ENCODE measurements around the gene AKAP12.
"Not testable (repeated sequence)": the region's sequence is repeated elsewhere in the genome, so short reads cannot be mapped to it uniquely, and the experiment has no call there.

AKAP12 gene

DNA sequence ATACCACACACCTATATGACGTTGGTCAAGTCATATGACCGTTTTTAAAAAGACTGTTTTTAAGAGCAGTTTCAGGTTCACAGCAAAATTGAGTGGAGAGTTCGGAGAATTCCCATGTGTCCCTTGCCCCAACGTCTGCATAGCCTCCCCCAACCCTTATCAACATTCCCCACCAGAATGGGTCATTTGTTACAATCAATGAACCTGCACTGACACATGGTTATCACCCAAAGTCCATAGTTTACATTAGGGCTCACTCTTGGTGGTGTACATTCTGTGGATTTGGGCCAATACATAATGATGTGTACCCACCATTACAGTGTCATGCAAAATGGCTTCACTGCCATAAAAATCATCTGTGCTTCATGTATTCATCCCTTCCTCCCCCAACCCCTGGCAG, 99.6 kb downstream of the AKAP12 start:
- DNase-seq (ENCODE audit: extremely low read depth in 1 of 2, low read depth in 1 of 2), result no peak

DNA sequence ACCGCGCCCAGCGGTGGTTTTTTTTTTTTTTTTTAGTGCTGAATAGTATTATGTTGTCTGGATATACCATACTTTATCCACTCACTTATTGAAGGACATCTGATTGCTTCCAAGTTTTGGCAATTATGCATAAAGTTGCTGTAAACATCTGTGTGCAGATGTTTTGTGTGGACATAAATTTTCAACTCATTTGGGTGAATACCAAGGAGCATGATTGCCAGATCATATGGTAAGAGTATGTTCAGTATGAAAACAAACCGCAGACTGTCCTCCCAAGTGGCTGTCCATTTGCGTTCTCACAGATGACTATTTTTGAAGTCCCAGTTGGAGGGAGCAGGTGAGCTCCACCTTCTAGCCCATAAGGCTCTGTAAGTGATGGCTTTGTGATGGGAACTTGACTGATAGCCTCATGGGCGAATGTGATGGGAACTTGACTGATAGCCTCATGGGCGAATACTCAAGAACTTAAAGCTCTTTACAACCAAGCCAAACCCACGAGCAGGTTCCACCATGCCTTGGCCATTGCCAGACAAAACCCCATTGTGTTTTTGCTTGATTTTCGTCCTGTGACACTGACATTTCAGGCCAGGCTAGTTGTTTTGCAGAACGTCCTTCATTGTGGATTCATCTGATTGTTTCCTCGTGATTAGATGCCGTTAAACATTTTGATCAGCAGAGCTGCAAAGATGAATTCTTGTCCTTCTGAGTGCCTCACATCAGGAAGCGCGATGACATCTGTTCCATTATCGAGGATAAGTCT, 100.6 kb downstream of the AKAP12 start:
- DNase-seq (ENCODE audit: extremely low read depth in 1 of 2, low read depth in 1 of 2), result no peak

DNA sequence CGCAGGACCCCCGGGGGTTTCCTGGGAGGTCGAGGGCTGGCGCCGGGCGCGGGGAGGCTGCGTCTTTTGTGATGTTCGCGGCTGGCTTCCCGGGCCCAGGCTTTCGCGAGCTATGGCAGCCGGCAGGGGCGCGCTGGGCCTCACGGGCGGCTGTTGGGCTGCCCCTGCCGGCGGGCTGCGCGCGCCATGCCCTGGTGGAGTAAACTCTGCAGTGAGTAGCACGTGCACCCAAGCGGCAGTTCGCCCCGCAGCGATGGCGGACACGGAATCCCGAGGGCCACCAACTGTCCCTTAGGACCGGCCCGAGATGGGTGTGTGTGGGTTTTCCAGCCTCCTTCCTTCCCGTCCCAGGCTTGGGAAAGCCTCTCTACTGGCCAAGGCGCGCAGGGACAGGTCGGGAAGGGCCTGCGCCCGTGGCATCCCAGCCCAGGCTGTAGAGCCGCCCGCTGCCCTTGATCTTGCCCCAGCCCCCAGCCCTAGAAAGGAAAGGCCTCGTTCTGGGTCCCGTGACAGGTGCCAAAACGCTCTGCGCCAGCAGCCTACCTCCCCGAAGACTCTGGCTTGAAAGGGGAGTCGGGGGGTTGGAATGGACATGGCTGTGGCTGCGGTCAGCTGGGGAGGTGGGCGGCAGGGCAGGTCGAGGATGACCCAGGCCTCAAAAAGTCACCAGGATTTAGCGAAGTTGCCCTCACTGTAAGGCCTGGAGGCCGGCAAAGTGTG, 101.9 kb downstream of the AKAP12 start:
- no peak for DNase-seq (ENCODE audit: extremely low read depth in 1 of 2, low read depth in 1 of 2)

DNA sequence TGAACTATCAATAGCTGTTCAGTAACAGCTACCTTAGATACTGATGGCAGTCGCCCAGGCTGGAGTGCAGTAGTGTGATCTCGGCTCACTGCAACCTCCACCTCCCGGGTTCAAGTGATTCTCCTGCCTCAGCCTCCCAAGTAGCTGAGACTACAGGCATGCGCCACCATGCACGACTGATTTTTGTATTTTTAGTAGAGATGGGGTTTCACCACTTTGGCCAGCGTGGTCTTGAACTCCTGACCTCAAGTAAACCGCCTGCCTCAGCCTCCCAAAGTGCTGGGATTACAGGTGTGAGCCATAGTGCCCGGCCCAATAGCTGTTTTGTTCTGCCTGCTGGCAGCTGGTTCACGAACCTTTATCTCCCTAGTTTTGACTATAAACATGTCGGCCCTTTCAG, 103.0 kb downstream of the AKAP12 start:
- DNase-seq (ENCODE audit: extremely low read depth in 1 of 2, low read depth in 1 of 2), result not testable (repeated sequence)

DNA sequence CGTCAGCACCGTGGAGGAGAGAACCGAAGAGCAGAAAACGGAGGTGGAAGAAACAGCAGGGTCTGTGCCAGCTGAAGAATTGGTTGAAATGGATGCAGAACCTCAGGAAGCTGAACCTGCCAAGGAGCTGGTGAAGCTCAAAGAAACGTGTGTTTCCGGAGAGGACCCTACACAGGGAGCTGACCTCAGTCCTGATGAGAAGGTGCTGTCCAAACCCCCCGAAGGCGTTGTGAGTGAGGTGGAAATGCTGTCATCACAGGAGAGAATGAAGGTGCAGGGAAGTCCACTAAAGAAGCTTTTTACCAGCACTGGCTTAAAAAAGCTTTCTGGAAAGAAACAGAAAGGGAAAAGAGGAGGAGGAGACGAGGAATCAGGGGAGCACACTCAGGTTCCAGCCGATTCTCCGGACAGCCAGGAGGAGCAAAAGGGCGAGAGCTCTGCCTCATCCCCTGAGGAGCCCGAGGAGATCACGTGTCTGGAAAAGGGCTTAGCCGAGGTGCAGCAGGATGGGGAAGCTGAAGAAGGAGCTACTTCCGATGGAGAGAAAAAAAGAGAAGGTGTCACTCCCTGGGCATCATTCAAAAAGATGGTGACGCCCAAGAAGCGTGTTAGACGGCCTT, 110.0 kb downstream of the AKAP12 start:
- no peak for DNase-seq (ENCODE audit: extremely low read depth in 1 of 2, low read depth in 1 of 2)

DNA sequence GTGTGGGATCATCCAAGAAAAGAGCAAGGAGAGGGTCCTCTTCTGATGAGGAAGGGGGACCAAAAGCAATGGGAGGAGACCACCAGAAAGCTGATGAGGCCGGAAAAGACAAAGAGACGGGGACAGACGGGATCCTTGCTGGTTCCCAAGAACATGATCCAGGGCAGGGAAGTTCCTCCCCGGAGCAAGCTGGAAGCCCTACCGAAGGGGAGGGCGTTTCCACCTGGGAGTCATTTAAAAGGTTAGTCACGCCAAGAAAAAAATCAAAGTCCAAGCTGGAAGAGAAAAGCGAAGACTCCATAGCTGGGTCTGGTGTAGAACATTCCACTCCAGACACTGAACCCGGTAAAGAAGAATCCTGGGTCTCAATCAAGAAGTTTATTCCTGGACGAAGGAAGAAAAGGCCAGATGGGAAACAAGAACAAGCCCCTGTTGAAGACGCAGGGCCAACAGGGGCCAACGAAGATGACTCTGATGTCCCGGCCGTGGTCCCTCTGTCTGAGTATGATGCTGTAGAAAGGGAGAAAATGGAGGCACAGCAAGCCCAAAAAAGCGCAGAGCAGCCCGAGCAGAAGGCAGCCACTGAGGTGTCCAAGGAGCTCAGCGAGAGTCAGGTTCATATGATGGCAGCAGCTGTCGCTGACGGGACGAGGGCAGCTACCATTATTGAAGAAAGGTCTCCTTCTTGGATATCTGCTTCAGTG, 110.8 kb downstream of the AKAP12 start:
- DNase-seq (ENCODE audit: extremely low read depth in 1 of 2, low read depth in 1 of 2), result no peak

DNA sequence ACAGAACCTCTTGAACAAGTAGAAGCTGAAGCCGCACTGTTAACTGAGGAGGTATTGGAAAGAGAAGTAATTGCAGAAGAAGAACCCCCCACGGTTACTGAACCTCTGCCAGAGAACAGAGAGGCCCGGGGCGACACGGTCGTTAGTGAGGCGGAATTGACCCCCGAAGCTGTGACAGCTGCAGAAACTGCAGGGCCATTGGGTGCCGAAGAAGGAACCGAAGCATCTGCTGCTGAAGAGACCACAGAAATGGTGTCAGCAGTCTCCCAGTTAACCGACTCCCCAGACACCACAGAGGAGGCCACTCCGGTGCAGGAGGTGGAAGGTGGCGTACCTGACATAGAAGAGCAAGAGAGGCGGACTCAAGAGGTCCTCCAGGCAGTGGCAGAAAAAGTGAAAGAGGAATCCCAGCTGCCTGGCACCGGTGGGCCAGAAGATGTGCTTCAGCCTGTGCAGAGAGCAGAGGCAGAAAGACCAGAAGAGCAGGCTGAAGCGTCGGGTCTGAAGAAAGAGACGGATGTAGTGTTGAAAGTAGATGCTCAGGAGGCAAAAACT, 111.5 kb downstream of the AKAP12 start:
- no peak for DNase-seq (ENCODE audit: extremely low read depth in 1 of 2, low read depth in 1 of 2)

DNA sequence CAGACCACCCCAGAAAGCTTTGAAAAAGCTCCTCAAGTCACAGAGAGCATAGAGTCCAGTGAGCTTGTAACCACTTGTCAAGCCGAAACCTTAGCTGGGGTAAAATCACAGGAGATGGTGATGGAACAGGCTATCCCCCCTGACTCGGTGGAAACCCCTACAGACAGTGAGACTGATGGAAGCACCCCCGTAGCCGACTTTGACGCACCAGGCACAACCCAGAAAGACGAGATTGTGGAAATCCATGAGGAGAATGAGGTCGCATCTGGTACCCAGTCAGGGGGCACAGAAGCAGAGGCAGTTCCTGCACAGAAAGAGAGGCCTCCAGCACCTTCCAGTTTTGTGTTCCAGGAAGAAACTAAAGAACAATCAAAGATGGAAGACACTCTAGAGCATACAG, 112.0 kb downstream of the AKAP12 start:
- no peak for DNase-seq (ENCODE audit: extremely low read depth in 1 of 2, low read depth in 1 of 2)

DNA sequence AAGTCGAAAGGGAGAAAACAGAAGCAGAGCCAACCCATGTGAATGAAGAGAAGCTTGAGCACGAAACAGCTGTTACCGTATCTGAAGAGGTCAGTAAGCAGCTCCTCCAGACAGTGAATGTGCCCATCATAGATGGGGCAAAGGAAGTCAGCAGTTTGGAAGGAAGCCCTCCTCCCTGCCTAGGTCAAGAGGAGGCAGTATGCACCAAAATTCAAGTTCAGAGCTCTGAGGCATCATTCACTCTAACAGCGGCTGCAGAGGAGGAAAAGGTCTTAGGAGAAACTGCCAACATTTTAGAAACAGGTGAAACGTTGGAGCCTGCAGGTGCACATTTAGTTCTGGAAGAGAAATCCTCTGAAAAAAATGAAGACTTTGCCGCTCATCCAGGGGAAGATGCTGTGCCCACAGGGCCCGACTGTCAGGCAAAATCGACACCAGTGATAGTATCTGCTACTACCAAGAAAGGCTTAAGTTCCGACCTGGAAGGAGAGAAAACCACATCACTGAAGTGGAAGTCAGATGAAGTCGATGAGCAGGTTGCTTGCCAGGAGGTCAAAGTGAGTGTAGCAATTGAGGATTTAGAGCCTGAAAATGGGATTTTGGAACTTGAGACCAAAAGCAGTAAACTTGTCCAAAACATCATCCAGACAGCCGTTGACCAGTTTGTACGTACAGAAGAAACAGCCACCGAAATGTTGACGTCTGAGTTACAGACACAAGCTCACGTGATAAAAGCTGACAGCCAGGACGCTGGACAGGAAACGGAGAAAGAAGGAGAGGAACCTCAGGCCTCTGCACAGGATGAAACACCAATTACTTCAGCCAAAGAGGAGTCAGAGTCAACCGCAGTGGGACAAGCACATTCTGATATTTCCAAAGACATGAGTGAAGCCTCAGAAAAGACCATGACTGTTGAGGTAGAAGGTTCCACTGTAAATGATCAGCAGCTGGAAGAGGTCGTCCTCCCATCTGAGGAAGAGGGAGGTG, 112.9 kb downstream of the AKAP12 start:
- no peak for DNase-seq (ENCODE audit: extremely low read depth in 1 of 2, low read depth in 1 of 2)

DNA sequence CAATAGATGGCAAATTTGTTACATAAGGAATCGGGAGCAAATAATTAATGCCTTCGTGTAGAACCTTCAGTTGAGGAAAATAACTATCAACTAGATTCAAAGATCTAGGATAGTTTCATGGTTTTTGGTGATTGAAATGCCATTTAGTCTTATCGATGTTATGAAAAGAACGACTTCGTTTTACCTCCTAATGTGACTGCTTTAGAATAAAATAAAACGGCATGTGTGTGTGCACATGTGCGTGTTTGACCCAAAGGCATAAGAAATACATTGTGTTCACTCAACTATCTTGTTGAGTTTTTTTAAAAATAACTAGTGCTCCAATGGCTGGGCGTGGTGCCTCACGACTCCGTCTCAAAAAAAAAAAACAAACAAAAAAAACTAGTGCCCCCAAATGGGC, 114.0 kb downstream of the AKAP12 start:
- no peak for DNase-seq (ENCODE audit: extremely low read depth in 1 of 2, low read depth in 1 of 2)

DNA sequence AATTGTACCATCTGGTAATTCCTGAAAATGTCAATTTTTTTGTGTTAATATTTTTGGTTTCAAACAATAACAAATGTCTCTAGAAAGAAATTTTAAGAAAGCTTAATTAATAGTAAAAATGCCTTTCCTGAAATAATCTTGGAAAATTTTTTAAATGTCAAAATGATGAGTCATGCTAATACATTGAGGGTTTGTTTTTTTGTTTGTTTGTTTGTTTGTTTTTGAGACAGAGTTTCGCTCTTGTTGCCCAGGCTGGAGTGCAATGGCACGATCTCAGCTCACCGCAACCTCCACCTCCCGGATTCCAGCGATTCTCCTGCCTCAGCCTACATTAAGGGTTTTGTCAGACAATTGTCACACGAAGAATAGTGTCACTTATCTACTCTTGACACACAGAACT, 117.2 kb downstream of the AKAP12 start:
- not testable (repeated sequence) for DNase-seq (ENCODE audit: extremely low read depth in 1 of 2, low read depth in 1 of 2)

DNA sequence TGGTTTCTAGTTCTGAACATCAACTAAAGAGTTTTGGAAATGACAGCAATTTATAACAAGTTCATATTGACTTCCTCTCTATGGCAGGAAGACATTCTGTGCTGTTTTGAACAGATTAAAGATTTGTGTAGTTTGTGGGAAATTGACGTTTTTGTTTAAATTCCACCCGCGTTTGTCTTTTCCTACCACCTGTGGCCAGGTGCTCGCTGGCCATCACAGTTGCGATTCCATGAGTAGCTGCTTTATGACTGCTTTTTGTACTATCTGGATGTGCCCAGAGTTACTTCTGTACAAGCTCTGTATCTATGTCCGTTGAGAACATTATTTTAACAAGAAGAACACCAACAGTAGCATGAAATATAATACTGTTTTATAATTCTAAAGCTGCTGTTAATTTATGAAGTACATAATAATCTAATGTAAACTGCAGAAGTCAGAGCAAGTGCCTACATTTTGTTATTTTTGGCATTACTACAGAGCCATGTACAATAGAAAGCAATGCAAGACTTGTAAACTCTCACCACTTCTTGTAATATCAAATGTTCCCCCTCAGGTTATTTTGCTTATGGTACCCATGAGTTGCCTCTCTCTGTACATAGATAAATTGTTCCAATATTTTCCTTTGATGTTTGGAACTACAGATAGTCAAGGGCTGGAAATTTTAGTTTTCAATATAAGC, 118.1 kb downstream of the AKAP12 start:
- DNase-seq (ENCODE audit: extremely low read depth in 1 of 2, low read depth in 1 of 2), result no peak

DNA sequence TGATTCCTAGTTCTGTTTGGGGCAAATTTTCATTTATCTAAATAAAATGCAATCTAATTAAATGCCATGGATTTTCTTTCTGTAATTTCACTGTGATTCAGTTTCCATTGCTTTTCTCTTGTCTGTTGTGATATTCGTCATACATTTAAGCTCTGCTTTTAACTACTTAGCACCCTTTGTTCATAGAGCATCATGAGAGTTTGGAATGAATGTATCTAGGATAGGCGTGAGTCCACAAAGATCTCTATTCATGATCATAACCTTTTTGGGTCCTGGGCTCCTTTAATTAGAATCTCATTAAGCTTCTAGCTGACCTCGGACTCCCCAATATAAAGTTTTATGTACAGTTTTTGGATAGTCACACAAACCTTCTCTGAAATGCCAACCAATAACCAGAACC, 118.7 kb downstream of the AKAP12 start:
- no peak for DNase-seq (ENCODE audit: extremely low read depth in 1 of 2, low read depth in 1 of 2)

DNA sequence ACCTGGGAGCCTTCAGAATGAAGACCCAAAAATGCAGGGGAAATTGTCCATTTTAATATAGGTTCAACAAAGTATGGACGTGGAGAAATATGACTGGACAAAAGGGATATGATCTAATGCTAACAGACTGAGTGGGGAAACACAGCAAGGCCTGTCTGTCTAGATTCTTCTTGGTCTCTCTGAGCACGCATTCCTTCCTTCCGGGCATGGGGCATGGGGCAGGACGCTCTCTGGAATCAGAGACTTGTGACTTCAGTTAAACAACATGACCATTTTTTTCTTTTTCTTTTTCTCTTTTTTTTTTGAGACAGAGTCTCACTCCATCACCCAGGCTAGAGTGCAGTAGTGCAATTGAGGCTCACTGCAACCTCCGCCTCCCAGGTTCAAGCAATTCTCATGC, 119.7 kb downstream of the AKAP12 start:
- DNase-seq (ENCODE audit: extremely low read depth in 1 of 2, low read depth in 1 of 2), result no peak

DNA sequence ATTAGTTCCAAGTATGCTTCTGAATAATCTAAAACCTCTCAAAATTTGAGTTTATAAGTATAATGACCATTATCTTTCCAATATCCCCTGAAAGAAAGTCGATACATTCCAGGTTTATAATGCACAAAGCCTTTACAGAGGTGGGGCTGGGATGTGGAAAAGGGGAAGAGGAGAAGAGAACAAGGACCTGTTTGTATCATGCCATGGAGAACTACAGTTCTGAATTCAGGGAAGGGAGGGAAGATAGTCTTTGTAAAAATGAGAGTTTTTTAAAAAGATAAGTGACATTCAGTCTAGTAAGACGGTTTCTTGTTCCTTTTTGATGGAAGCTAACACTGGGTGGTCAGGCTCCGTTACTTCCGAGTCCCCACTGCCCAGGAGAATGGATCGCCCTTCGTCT, 125.5 kb downstream of the AKAP12 start:
- DNase-seq (ENCODE audit: extremely low read depth in 1 of 2, low read depth in 1 of 2), result no peak

DNA sequence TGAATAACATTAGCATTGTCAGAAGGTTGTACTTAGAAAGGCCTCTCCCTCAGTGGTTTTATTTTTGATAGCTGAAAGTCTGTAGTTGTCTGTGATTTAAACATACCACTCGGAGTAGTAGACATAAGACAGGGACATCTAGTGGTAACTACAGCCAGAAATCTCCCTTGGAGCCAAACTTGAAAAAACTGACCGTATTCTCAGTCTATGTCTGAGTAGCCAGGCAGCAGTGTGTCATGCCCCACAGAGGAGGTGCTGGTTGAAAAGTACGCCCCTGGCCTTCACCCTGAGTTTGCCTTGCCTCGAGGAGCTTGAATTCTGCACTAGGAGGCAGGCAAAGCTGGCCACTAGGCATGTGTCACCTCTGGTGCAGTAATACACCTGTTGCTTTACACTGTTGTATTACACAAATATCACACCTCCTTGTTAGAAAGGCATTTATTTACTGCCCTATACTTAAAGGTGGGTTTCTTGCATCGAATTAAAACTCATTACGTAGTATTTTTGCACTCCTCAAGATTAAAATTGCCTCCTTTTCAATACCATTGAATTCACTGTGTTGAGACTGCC, 130.8 kb downstream of the AKAP12 start:
- DNase-seq (ENCODE audit: extremely low read depth in 1 of 2, low read depth in 1 of 2), result no peak

DNA sequence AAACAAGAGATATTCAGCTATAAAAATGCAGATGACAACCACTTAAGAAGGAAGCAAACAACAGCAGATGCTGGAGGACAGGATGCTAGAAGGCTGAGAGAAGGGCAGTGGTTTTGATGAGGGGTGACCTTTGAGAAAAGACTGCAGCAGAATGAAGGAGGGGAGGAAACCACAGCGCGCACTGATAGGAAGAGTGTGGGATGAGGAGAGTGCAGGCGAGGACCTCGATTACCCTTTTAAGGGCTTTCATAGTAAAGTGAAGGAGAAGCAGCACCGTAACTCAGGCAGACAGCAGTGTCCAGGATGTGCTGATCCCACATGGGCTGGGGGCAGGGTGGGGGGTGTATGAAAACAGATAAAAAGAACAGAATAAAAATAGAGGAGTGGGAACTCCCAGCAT, 132.4 kb downstream of the AKAP12 start:
- DNase-seq (ENCODE audit: extremely low read depth in 1 of 2, low read depth in 1 of 2), result no peak

DNA sequence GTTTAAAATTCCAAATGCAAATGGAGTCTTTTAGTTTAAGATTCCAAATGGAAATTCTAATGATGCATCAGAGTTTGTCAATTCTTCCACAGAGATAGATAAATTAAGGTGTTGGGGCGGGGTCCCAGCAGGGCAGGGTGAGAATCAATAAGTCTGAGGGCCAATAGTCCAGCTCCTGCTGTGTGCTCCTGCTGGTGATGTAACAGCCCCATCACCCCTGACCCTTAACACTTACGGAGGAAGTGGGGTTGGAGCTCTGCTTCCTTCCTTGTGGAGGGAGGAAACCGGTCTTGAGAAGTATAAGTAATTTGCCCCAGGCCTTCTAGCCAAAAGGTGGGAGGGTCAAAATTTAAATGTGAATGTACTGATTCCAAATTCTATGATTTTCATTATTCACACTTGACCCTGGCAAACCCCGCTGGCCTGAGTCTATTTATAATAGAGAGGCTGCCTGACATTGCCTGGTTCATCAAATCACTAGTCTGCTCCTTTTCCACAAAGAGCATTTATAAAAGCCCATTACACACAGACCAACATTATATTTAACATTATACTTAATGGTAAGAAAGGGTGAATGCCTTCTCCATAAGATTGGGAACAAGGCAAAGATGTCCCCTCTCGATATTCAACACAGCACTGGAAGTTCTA, 134.4 kb downstream of the AKAP12 start:
- no peak for DNase-seq (ENCODE audit: extremely low read depth in 1 of 2, low read depth in 1 of 2)

DNA sequence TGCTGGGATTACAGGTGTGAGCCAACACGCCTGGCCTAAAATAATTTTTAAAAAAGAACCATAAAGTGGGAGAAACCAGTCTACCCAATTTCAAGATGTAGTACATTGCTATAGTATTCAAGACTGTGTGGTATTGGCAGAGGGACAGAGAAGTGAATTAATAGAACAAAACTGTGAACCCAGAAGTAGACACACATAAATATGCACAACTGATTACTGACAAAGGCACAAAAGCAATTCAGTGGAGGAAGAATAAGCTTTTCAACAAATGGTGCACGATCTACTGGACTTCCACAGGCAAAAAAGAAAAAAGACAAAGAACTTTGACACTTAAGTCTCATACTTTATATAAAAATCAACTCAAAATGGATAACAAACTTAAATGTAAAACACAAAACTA, 136.1 kb downstream of the AKAP12 start:
- no peak for DNase-seq (ENCODE audit: extremely low read depth in 1 of 2, low read depth in 1 of 2)
